ENCODE results near the gene NUDT3.
"Not testable (repeated sequence)": the region's sequence is repeated elsewhere in the genome, so short reads cannot be mapped to it uniquely, and the experiment has no call there.

The NUDT3 gene

GRCh38 chr6:34365781-34366638 lies 26.5 kb downstream of the NUDT3 start:
- DNase-seq: not testable (repeated sequence)

- DNase-seq: not testable (repeated sequence)
Measured at GRCh38 chr6:34363681-34364075, 28.8 kb downstream of the NUDT3 start.

- no peak for DNase-seq
Measured at GRCh38 chr6:34362909-34363680, 29.4 kb downstream of the NUDT3 start.

DNA sequence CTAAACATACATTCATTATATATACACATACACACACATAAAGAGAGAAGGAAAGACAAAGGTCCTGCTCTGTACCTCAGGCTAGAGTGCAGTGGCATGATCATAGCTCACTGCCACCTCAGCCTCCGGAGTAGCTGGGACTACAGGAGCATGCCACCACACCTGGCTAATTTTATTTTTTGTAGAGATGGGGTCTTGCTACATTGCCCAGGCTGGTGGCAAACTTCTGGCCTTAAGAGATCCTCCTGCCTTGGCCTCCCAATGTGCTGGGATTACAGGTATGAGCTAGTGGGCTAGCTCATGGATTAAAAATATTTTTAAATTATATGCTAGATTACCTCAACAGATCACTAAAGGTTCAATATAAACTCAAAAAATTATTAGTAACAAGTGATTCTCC lies 30.3 kb downstream of the NUDT3 start:
- DNase-seq: no peak

- DNase-seq: no peak
Measured at GRCh38 chr6:34360556-34360955, 31.9 kb downstream of the NUDT3 start.

DNA sequence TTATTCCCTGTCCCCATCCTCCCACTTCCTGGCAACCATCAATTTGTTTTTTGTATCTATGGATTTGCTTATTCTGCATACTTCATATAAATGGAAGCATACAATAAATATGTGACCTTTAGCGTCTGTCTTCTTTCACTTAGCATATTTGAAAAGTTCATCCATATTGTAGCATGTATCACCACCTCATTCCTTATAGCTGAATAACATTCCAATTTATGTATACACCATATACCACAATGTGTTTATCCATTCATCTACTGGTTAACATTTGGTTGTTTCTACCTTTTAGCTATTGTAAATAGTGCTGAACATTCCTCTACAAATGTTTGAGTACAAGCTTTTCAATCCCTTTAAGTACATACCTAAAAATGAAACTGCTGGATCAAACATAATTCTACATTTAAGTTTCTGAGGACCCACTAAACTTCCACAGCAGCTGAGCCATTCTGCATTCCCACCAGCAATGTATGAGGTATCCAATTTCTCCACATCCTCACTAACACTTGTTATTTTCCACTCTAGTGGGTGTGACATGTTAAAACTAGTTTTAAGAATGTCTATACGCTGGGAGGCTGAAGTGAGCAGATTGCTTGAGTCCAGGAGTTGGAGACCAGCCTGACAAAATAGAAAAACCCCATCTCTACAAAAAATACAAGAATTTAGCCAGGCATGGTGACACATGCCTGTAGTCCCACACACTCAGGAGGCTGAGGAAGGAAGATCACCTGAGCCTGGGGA lies 32.9 kb downstream of the NUDT3 start:
- DNase-seq: no peak

DNA sequence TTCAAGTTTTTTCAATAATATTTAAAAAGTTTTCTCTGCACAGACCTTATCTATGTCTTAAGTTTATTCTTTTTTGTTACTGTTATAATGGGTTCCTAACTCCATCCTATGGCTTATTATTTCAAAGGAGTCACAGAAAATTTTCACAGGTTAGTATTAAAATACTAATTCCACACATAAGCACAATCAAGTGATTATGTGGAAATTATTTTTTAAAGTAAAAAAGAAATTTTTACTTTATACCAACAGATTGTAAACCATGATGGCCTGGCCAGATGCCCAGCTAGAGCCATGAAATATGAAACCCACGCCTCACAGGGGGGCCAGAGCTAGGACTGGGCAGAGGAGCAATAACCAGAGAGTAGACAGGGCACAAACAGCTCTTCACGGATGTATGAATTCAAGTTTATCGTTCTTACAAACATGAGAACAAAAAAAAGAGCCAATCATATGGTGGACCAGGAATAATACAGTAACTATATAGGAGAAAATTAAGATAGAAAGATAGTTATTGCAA lies 34.0 kb downstream of the NUDT3 start:
- DNase-seq: no peak

GRCh38 chr6:34357937-34358336 lies 34.5 kb downstream of the NUDT3 start:
- DNase-seq: no peak

DNA sequence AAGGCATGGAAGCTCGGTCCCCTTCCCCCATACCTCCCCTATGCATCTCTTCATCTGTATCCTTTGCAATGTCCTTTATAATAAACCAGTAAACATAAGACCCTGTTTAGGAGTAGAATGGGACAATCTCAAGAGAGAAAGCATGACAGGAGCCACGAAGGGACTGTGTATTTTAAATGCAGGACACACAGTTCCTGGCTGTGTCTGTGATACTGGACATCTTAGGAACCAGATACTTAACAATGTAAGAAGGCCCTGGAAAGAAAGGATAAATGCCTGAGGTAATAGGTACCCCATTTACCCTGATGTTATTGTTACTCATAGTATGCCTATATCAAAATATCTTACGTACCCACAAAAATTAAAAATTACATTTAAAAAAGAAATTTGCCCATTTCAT lies 36.6 kb downstream of the NUDT3 start:
- DNase-seq: no peak

- not testable (repeated sequence) for DNase-seq
Measured at GRCh38 chr6:34354230-34354629, 38.2 kb downstream of the NUDT3 start.

GRCh38 chr6:34353530-34353929 lies 38.9 kb downstream of the NUDT3 start:
- not testable (repeated sequence) for DNase-seq

- no peak for DNase-seq
Measured at GRCh38 chr6:34352305-34352937, 40.0 kb downstream of the NUDT3 start.

DNA sequence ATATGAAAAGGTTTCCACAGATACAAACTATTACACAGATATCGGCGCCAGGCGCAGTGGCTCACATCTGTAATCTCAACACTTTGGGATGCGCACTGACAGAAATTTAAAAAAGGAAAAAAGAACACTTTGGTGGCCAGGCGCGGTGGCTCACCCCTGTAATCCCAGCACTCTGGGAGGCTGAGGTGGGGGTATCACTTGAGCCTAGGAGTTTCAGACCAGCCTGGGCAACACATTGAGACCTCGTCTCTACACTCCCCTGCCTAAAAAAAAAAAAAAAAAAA lies 41.6 kb downstream of the NUDT3 start:
- DNase-seq: no peak

DNA sequence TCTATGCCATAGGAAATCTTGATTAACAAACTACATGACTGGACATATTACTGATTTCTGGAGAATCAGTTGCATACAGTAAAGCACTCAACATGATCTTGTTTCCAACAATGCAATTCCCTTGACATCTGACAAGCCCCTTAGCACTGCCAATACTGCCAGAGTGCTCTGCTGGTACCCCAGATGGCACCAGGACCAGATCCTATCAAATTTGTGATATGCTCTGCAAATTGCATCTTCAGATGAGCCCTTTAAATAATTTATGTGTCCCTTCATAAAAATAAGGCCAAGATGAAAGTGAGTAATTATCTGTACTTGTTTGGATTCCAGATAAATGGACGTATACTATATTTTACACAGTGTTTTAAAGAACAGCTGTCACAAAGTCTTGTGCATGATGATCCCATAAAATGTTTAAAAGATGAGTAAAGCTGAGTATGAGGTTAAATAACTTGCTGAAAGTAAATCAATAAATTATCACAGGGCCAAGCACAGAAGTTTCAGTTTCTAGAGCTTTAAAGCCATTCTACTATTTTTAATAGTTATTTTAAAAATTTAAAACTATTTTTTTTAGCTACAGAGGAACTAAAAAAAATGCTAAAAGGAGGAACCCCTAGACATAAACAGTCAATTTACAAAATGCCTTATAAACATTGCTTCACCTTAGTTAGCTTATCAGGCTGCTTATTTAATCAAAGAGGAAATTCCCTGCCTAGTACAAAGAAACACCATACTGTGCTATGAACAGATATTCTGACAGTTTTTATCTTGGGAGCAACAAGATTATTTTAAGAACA lies 42.1 kb downstream of the NUDT3 start:
- no peak for DNase-seq

DNA sequence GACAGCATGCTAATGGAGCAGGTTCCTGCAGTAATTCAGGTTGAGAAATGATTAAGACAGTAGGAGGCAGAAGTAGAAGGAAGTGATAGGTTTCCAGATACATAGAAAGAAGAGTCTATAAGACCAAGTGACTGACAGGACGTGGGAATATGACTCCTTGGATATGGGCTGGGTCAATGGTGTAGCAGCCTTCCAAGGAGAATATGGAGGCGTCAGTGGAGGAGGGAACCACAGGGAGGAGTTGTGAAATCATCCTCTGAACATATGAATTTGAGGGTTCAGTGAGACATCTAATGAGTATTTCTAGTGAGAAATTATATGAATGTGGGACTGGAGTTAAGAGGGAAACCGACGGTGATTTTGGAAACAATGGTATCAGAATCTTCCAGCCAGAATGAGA lies 43.3 kb downstream of the NUDT3 start:
- no peak for DNase-seq

DNA sequence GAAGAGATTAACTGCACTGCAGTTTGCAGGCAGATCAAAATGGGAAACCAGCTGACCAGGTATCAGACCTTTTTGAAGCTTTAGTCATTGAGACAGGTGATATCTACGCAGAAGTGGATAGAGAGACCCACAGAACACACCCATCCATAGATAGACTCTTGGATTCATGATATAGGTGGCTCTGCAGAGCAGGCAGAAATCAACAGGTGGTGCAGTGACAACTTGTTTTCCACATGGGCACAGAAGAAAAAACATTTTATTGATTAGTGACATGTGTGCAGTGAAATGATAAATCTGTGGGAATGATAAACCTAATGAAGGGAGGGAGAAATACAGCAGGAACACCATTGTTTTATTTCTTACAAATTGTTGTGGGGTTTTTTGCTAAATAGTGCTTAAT lies 45.2 kb downstream of the NUDT3 start:
- DNase-seq: no peak

DNA sequence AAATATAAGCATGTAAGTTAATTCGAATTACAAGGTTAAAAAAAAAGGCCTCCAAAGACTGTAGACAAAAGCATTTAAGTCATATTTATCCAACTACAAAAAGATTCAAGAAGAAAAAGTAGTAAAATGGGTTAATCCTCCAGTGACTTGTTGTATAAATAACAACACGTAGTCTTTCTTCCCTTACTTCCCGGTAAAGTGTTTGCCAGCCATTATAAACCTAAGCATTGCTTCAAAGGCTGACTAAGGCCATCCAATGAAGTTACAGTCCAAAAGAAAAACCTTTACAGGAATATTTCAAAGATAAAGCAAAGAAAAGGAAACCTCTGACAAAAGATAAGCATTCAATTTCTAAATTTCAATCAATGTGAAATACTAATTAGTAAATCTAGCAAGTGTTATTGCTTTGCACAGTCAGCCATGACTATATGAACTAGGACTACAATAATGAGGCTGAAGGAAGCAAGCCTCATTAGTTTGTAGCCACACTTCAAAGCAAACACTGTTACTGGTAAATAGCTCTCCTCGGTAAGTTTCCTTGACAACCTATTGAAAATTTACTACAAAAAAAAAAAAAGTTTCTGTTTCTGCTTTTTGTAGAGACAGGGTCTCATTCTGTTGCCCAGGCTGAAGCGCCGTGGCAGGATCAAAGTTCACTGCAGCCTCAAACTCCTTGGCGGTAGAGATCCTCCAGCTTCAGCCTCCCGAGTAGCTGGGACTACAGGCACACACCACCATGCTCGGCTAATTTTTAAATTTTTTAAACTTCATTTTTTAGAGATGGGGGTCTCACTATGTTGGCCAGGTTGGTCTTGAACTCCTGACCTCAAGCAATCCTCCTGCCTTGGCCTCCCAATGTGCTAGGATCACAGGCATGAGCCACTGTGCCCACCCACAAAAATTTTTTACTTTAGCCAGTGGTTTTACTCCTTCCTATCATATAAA lies 46.0 kb downstream of the NUDT3 start:
- DNase-seq: no peak

- DNase-seq: no peak
Measured at GRCh38 chr6:34343806-34344205, 48.7 kb downstream of the NUDT3 start.

GRCh38 chr6:34342247-34342646 lies 50.2 kb downstream of the NUDT3 start:
- no peak for DNase-seq

- no peak for DNase-seq
Measured at GRCh38 chr6:34341481-34341971, 50.9 kb downstream of the NUDT3 start.

All from hippocampal formation (tissue), 2 donors.